Measurements from ENCODE around the gene AHI1. TPM values are rescaled to one million over a fixed set of nuclear protein-coding genes. Genes with fewer than 3 reads are reported as not detected.

The AHI1 gene
- total and polyA plus RNA-seq, 2 of the 13 experiments (the other 11 are each of a cell fraction or from before 2014, with no cell fraction given), result 7.2 to 18.6 TPM

GRCh38 chr6:135250234-135250633 is 247.3 kb downstream of the AHI1 start:
- TF ChIP-seq ZNF3 (CRISPR knock-in tag; IDR thresholded peaks at IDR 0.05) (no peak), ZNF274 (CRISPR knock-in tag; IDR thresholded peaks at IDR 0.05) (no peak), CEBPG (CRISPR knock-in tag; IDR thresholded peaks at IDR 0.05) (0 out of 2 replicates have a peak, but pooled peaks have one; percentile 15), RFXANK (CRISPR knock-in tag; IDR thresholded peaks at IDR 0.05) (no peak), ZNF563 (CRISPR knock-in tag; IDR thresholded peaks at IDR 0.05) (no peak), ZNF780A (CRISPR knock-in tag; IDR thresholded peaks at IDR 0.05) (no peak), LRRFIP1 (CRISPR knock-in tag; conservative IDR thresholded peaks at IDR 0.05) (no peak), SOX13 (IDR thresholded peaks at IDR 0.05) (no peak), SOX13 (CRISPR knock-in tag; conservative IDR thresholded peaks at IDR 0.05 in 1 of 2, IDR thresholded peaks at IDR 0.05 in 1 of 2) (no peak)
- no peak for ATAC-seq
- Histone ChIP-seq H2AFZ (ENCODE audit: low read length) (no peak overlapping the region), H3K4me2 (ENCODE audit: low read depth, low read length) (no peak overlapping the region), H4K20me1 (ENCODE audit: insufficient read depth, low read length) (no peaks in the 10 kb centered on the region), H3K9ac (ENCODE audit: insufficient read depth, low read depth, low read length) (no peak overlapping the region), H3K27me3 (ENCODE audit: control insufficient read depth in 1 of 2, insufficient read depth in 2 of 2, low read length in 2 of 2) (no peaks in the 10 kb centered on the region; a peak in 1 of 5 replicates), H3K9me3 (ENCODE audit: low read length) (no peaks in the 10 kb centered on the region), H3K79me2 (ENCODE audit: insufficient read depth, low read length) (no peaks in the 10 kb centered on the region), H3K36me3 (replicated peaks in 1 of 2; ENCODE audit: control insufficient read depth in 1 of 2, insufficient read depth in 2 of 2, low read length in 2 of 2) (no peaks in the 10 kb centered on the region), H3K4me1 (ENCODE audit: insufficient read depth, low read length) (peaks cover 39% of the 10 kb centered on the region), H3K4me3 (replicated peaks in 1 of 3; ENCODE audit: insufficient read depth in 1 of 3, low read depth in 2 of 3, low read length in 3 of 3) (no peak overlapping the region), H3K27ac (ENCODE audit: extremely low read length, insufficient read depth, low read length) (no peak overlapping the region)
- in situ Hi-C loops (cut with HindIII; ENCODE audit: extremely low pct_ligation_motif_present, low pct_unique_long_range_greater_than_20kb) (no loop called here), intact Hi-C loops (cut with micrococcal nuclease; ENCODE audit: unreplicated experiment) (loop anchor here (5.0 kb wide), 1 partner anchor 172 kb away; no protein-coding TSS in a partner anchor)
- ChIA-PET CTCF (ENCODE audit: low intra/inter-chr PET ratio, low total read pairs) (no interaction called here), POLR2A (no interaction called here)
- no peak for FAIRE-seq
- no TSS peak for BruUV-seq (replicated peaks)
- WGBS (ENCODE audit: low lambda C conversion rate), result 75% methylated on average over 9 of the region's 9 CpGs
- no peak for DNase-seq (ENCODE audit: low spot score)
